ENCODE measurements around the gene GALNS. TPM values are rescaled to one million over a fixed set of nuclear protein-coding genes. Genes with fewer than 3 reads are reported as not detected.
"Not testable (repeated sequence)": the region's sequence is repeated elsewhere in the genome, so short reads cannot be mapped to it uniquely, and the experiment has no call there.

GALNS gene
- total RNA-seq, 2 donors from 2014 or later, result 17.2 to 24.9 TPM

GRCh38 chr16:88799569-88800276, 57.0 kb downstream of the GALNS start:
- intact Hi-C loops (cut with DNase I), result no loop called here

GRCh38 chr16:88798772-88799455, 57.8 kb downstream of the GALNS start:
- no peak for DNase-seq (ENCODE audit: low spot score)
- intact Hi-C loops (cut with DNase I), result no loop called here

More at GRCh38 chr16:88799569-88800276, 57.0 kb downstream of the GALNS start:
- no peak for DNase-seq (ENCODE audit: low spot score)

- no peak for DNase-seq (ENCODE audit: low spot score)
- intact Hi-C loops (cut with DNase I), result no loop called here
Measured at GRCh38 chr16:88798073-88798472, 58.7 kb downstream of the GALNS start.

- DNase-seq (ENCODE audit: low spot score), result no peak
- intact Hi-C loops (cut with DNase I), result no loop called here
Measured at GRCh38 chr16:88796278-88796677, 60.5 kb downstream of the GALNS start.

- DNase-seq (ENCODE audit: low spot score), result no peak
- intact Hi-C loops (cut with DNase I), result no loop called here
Measured at GRCh38 chr16:88793251-88793954, 63.3 kb downstream of the GALNS start.

GRCh38 chr16:88792668-88793250, 64.0 kb downstream of the GALNS start:
- DNase-seq (ENCODE audit: low spot score), result no peak
- intact Hi-C loops (cut with DNase I), result no loop called here

GRCh38 chr16:88792078-88792550, 64.6 kb downstream of the GALNS start:
- intact Hi-C loops (cut with DNase I), result no loop called here
- no peak for DNase-seq (ENCODE audit: low spot score)

- DNase-seq (ENCODE audit: low spot score), result no peak
- intact Hi-C loops (cut with DNase I), result no loop called here
Measured at GRCh38 chr16:88790312-88791211, 66.2 kb downstream of the GALNS start.

GRCh38 chr16:88789594-88789993, 67.2 kb downstream of the GALNS start:
- intact Hi-C loops (cut with DNase I), result no loop called here

GRCh38 chr16:88788749-88789148, 68.0 kb downstream of the GALNS start:
- DNase-seq (ENCODE audit: low spot score); intact Hi-C loops (cut with DNase I): not testable (repeated sequence)

More at GRCh38 chr16:88789594-88789993, 67.2 kb downstream of the GALNS start:
- DNase-seq (ENCODE audit: low spot score), result no peak

GRCh38 chr16:88787579-88788314, 69.0 kb downstream of the GALNS start:
- no peak for DNase-seq (ENCODE audit: low spot score)
- intact Hi-C loops (cut with DNase I), result loop anchor here in 1 of 2 donors (2.0 kb wide), 1 partner anchor 51 kb away; no protein-coding TSS in a partner anchor

- intact Hi-C loops (cut with DNase I), result loop anchor here in 1 of 2 donors (2.0 kb wide), 1 partner anchor 47 kb away; no protein-coding TSS in a partner anchor
- DNase-seq (ENCODE audit: low spot score), result peak; percentile 95
Measured at GRCh38 chr16:88785106-88785924, 71.4 kb downstream of the GALNS start, which contains the start of gene PIEZO1. TSS of gene PIEZO1 (minus strand) at chr16:88785220. CDS start at chr16:88784964, 256 bp downstream.

GRCh38 chr16:88784856-88785105, 72.0 kb downstream of the GALNS start:
- no peak for DNase-seq (ENCODE audit: low spot score)
- intact Hi-C loops (cut with DNase I), result loop anchor here in 1 of 2 donors (2.0 kb wide), 1 partner anchor 46 kb away; no protein-coding TSS in a partner anchor

GRCh38 chr16:88784074-88784855, 72.5 kb downstream of the GALNS start:
- peak; percentile 94 for DNase-seq (ENCODE audit: low spot score)
- intact Hi-C loops (cut with DNase I), result loop anchor here in 1 of 2 donors (2.0 kb wide), 1 partner anchor 45 kb away; no protein-coding TSS in a partner anchor

GRCh38 chr16:88783391-88784073, 73.2 kb downstream of the GALNS start:
- no peak for DNase-seq (ENCODE audit: low spot score)
- intact Hi-C loops (cut with DNase I), result loop anchor here in 1 of 2 donors (2.0 kb wide), 1 partner anchor 45 kb away; no protein-coding TSS in a partner anchor

Data from posterior vena cava (tissue), 2 donors.